ENCODE measurements around the gene BCL2L12. TPM values are rescaled to one million over a fixed set of nuclear protein-coding genes. Genes with fewer than 3 reads are reported as not detected.

Gene BCL2L12
- total RNA-seq, 1 experiment from 2014 or later, result 93.9 TPM

- RAD21 ChIA-PET (ENCODE audit: low non-redundant PET in 1 of 2, low total read pairs in 2 of 2, uncharacterized antibody in 2 of 2, unreplicated experiment in 2 of 2), result no interaction called here
- Histone ChIP-seq H3K27ac (ENCODE audit: low read depth, low read length) (no peak overlapping the region; the same call in 1 of the 2 replicates), H3K27me3 (ENCODE audit: insufficient read depth, low read length) (no peaks in the 10 kb centered on the region), H3K4me3 (replicated peaks in 1 of 2; ENCODE audit: low read depth in 1 of 2, low read length in 2 of 2) (no peak overlapping the region), H3K9me2 (ENCODE audit: insufficient read depth) (no peaks in the 10 kb centered on the region), H4K20me1 (ENCODE audit: insufficient read depth) (peaks cover 28% of the 10 kb centered on the region; the same call in 1 of the 2 replicates), H3K4me2 (ENCODE audit: low read length) (no peak overlapping the region), H3K4me1 (ENCODE audit: control insufficient read depth in 1 of 2, insufficient read depth in 2 of 2, low read length in 2 of 2) (peaks cover 10 to 23% of the 10 kb centered on the region in 2 experiments), H2AFZ (ENCODE audit: low read depth, low read length, poor library complexity, severe bottlenecking) (no peak overlapping the region), H3K79me2 (ENCODE audit: insufficient read depth, low read length) (peaks cover 58% of the 10 kb centered on the region), H3K9me3 (ENCODE audit: control insufficient read depth in 1 of 2, insufficient read depth in 1 of 2, low read depth in 1 of 2, low read length in 2 of 2) (no peaks in the 10 kb centered on the region), H3K36me3 (ENCODE audit: control insufficient read depth in 1 of 2, insufficient read depth in 2 of 2, low read length in 2 of 2) (peaks cover 43 to 61% of the 10 kb centered on the region in 2 experiments), H3K9ac (ENCODE audit: low read length) (no peak overlapping the region)
- POLR2A ChIA-PET, result no interaction called here
- no peak for ATAC-seq
- DNase-seq (ENCODE audit: low read depth, low spot score), result no peak
- BruUV-seq (replicated peaks), result no TSS peak
- CTCF ChIA-PET, result no interaction called here
- intact Hi-C loops (cut with micrococcal nuclease), result no loop called here
- TF ChIP-seq CBX3 (IDR thresholded peaks at IDR 0.05; ENCODE audit: low read depth) (no peak), RAD21 (IDR thresholded peaks at IDR 0.05; ENCODE audit: low read depth) (no peak), SIN3A (IDR thresholded peaks at IDR 0.05; ENCODE audit: low read depth) (no peak), JUND (IDR thresholded peaks at IDR 0.05) (no peak), REST (IDR thresholded peaks at IDR 0.05; ENCODE audit: low read depth) (no peak), POLR2A (IDR thresholded peaks at IDR 0.05; ENCODE audit: borderline replicate concordance, extremely low read depth, insufficient read depth, insufficient read length) (no peak)
- TF ChIP-seq, protein P1, sequence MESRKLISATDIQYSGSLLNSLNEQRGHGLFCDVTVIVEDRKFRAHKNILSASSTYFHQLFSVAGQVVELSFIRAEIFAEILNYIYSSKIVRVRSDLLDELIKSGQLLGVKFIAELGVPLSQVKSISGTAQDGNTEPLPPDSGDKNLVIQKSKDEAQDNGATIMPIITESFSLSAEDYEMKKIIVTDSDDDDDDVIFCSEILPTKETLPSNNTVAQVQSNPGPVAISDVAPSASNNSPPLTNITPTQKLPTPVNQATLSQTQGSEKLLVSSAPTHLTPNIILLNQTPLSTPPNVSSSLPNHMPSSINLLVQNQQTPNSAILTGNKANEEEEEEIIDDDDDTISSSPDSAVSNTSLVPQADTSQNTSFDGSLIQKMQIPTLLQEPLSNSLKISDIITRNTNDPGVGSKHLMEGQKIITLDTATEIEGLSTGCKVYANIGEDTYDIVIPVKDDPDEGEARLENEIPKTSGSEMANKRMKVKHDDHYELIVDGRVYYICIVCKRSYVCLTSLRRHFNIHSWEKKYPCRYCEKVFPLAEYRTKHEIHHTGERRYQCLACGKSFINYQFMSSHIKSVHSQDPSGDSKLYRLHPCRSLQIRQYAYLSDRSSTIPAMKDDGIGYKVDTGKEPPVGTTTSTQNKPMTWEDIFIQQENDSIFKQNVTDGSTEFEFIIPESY (IDR thresholded peaks at IDR 0.05; ENCODE audit: extremely low read depth, insufficient replicate concordance, low read length), result no peak
Measured at GRCh38 chr19:49684983-49685553, 19.3 kb downstream of the BCL2L12 start.
